Suprapubic skin (tissue), 4 donors: ENCODE measurements around the gene RAB18. TPM values are rescaled to one million over a fixed set of nuclear protein-coding genes. Genes with fewer than 3 reads are reported as not detected.

Source experiments
- DNase-seq, 2 donors: peaks; one replicate each; pipeline ENCODE4 v3.0.0-alpha.2; 2019; ENCODE audit warnings: low spot score in 2 of 2
- H3K27ac ChIP-seq: fragments of 200-600 bp; sonication (generic); one replicate; pipeline ENCODE4 v1.5.1; 2019
- H3K27me3 ChIP-seq: fragments of 200-600 bp; sonication (generic); one replicate; pipeline ENCODE4 v1.5.1; 2019
- H3K36me3 ChIP-seq: fragments of 200-600 bp; sonication (generic); one replicate; pipeline ENCODE4 v1.5.1; 2019
- H3K4me1 ChIP-seq: fragments of 200-600 bp; sonication (generic); one replicate; pipeline ENCODE4 v1.5.1; 2019
- H3K4me3 ChIP-seq: fragments of 200-600 bp; sonication (generic); one replicate; pipeline ENCODE4 v1.5.1; 2019; ENCODE audit warnings: mild to moderate bottlenecking
- H3K9me3 ChIP-seq: fragments of 200-600 bp; sonication (generic); one replicate; pipeline ENCODE4 v1.5.1; 2019
- CTCF ChIP-seq, 2 donors: fragments of 200-600 bp in 1 of 2; fragments of 450-650 bp in 1 of 2; sonication (generic) in 1 of 2; IDR thresholded peaks; one replicate each; pipeline ENCODE4 v1.5.1; 2016 to 2019; ENCODE audit warnings: antibody characterized with exemption in 2 of 2, mild to moderate bottlenecking in 1 of 2, moderate library complexity in 1 of 2
- EP300 ChIP-seq: sonication (generic); formaldehyde crosslinking; IDR thresholded peaks from one replicate; pipeline ENCODE4 v1.6.1; 2017; ENCODE audit warnings: antibody characterized with exemption
- POLR2A ChIP-seq, 2 donors: fragments of 450-650 bp; IDR thresholded peaks; one replicate each; pipeline ENCODE4 v1.6.1; 2017; ENCODE audit warnings: antibody characterized with exemption in 2 of 2, mild to moderate bottlenecking in 2 of 2, moderate library complexity in 2 of 2
- POLR2AphosphoS5 ChIP-seq, 3 donors: sonication (generic); formaldehyde crosslinking; IDR thresholded peaks; one replicate each; pipeline ENCODE4 v1.6.1; 2017; ENCODE audit warnings: antibody characterized with exemption in 3 of 3
- WGBS: methylation state at CpG from one replicate; pipeline ENCODE4 v1.1.5; 2018; 5-methylcytosine and 5-hydroxymethylcytosine counted together
- total RNA-seq, 4 donors: library from RNA; depleted of rRNA; stranded (reverse); fragments of >200 nt; gene quantifications; one replicate each; pipeline ENCODE4 v1.1.0, GENCODE V29; 2016

Gene RAB18
- total RNA-seq, 4 donors from 2014 or later, result 50.1 to 78.1 (median 65.2) TPM

GRCh38 chr10:27481486-27481885, 22.6 kb upstream of the RAB18 start:
- H3K27ac ChIP-seq, result peak overlapping the region; percentile 81
- peaks cover 35% of the 10 kb centered on the region for H3K4me1 ChIP-seq
- TF ChIP-seq EP300 (no peak), CTCF (IDR thresholded peaks at IDR 0.05) (no peak), POLR2AphosphoS5 (IDR thresholded peaks at IDR 0.05) (no peak), POLR2A (IDR thresholded peaks at IDR 0.05) (no peak)

GRCh38 chr10:27482984-27483956, 20.8 kb upstream of the RAB18 start:
- WGBS, result 40% methylated on average over 10 of the region's 10 CpGs
- H3K27ac ChIP-seq, result peak overlapping the region; percentile 81
- no peaks in the 10 kb centered on the region for H3K27me3 ChIP-seq
- peaks cover 35% of the 10 kb centered on the region for H3K4me1 ChIP-seq
- no peak for DNase-seq
- H3K9me3 ChIP-seq, result no peaks in the 10 kb centered on the region
- TF ChIP-seq EP300 (no peak), CTCF (IDR thresholded peaks at IDR 0.05) (no peak), POLR2AphosphoS5 (IDR thresholded peaks at IDR 0.05) (no peak), POLR2A (IDR thresholded peaks at IDR 0.05) (no peak)
- no peak overlapping the region for H3K4me3 ChIP-seq
- H3K36me3 ChIP-seq, result no peaks in the 10 kb centered on the region

More at GRCh38 chr10:27481486-27481885, 22.6 kb upstream of the RAB18 start:
- no peak overlapping the region for H3K4me3 ChIP-seq
- 73% methylated on average over 1 of the region's 1 CpG for WGBS
- no peak for DNase-seq
- H3K9me3 ChIP-seq, result no peaks in the 10 kb centered on the region
- H3K36me3 ChIP-seq, result no peaks in the 10 kb centered on the region
- no peaks in the 10 kb centered on the region for H3K27me3 ChIP-seq

- peaks cover 3% of the 10 kb centered on the region for H3K27me3 ChIP-seq
- peaks cover 29% of the 10 kb centered on the region for H3K4me1 ChIP-seq
- DNase-seq, result no peak
- no peak for TF ChIP-seq POLR2AphosphoS5 (IDR thresholded peaks at IDR 0.05)
- no peak for TF ChIP-seq CTCF (IDR thresholded peaks at IDR 0.05)
- no peak for TF ChIP-seq EP300
- no peak for TF ChIP-seq POLR2A (IDR thresholded peaks at IDR 0.05)
- WGBS, result 49% methylated on average over 2 of the region's 2 CpGs
- peak overlapping the region; percentile 26 for H3K27ac ChIP-seq
- no peaks in the 10 kb centered on the region for H3K36me3 ChIP-seq
- no peak overlapping the region for H3K4me3 ChIP-seq
- H3K9me3 ChIP-seq, result no peaks in the 10 kb centered on the region
Observed at GRCh38 chr10:27485368-27485767, 18.7 kb upstream of the RAB18 start.

- 60% methylated on average over 2 of the region's 2 CpGs for WGBS
- no peak for DNase-seq
- Histone ChIP-seq H3K4me3 (no peak overlapping the region), H3K27me3 (peaks cover 5% of the 10 kb centered on the region), H3K4me1 (peaks cover 27% of the 10 kb centered on the region), H3K9me3 (no peaks in the 10 kb centered on the region), H3K36me3 (no peaks in the 10 kb centered on the region), H3K27ac (peak overlapping the region; percentile 26)
- no peak for TF ChIP-seq EP300
- no peak for TF ChIP-seq CTCF (IDR thresholded peaks at IDR 0.05)
- TF ChIP-seq POLR2AphosphoS5 (IDR thresholded peaks at IDR 0.05), result no peak
- no peak for TF ChIP-seq POLR2A (IDR thresholded peaks at IDR 0.05)
Observed at GRCh38 chr10:27485986-27486385, 18.1 kb upstream of the RAB18 start.

- TF ChIP-seq CTCF (IDR thresholded peaks at IDR 0.05) (no peak), POLR2A (IDR thresholded peaks at IDR 0.05) (no peak), POLR2AphosphoS5 (IDR thresholded peaks at IDR 0.05) (no peak), EP300 (no peak)
- H3K9me3 ChIP-seq, result no peaks in the 10 kb centered on the region
- H3K36me3 ChIP-seq, result no peaks in the 10 kb centered on the region
- H3K4me3 ChIP-seq, result no peak overlapping the region
- 47% methylated on average over 1 of the region's 1 CpG for WGBS
- DNase-seq, result no peak
- H3K27me3 ChIP-seq, result peaks cover 7% of the 10 kb centered on the region
- peaks cover 2% of the 10 kb centered on the region for H3K4me1 ChIP-seq
- H3K27ac ChIP-seq, result no peak overlapping the region
Observed at GRCh38 chr10:27490807-27491206, 13.3 kb upstream of the RAB18 start.
